BJ (cell line): ENCODE measurements around the gene ELP4. TPM values are rescaled to one million over a fixed set of nuclear protein-coding genes. Genes with fewer than 3 reads are reported as not detected.
"Not testable (repeated sequence)": the region's sequence is repeated elsewhere in the genome, so short reads cannot be mapped to it uniquely, and the experiment has no call there.

Experiments
- CTCF ChIA-PET: fragments of 350-600 bp; formaldehyde crosslinking; extraction: SDS; loops from one replicate; lab custom pipeline; 2021; ENCODE audit warnings: antibody characterized with exemption, inconsistent platforms; lab: Yijun Ruan, JAX
- POLR2A ChIA-PET: fragments of 300-600 bp; sonication (Branson Sonifier 250); formaldehyde crosslinking; extraction: SDS; loops from one replicate; lab custom pipeline; 2021; ENCODE audit warnings: antibody characterized with exemption; lab: Charles Lee
- DNase-seq: peaks from one replicate; pipeline ENCODE4 v3.0.0-alpha.2; 2011; ENCODE audit warnings: low read depth
- H3K27me3 ChIP-seq: 2 replicates; pipeline ENCODE4 v1.6.0; 2011; ENCODE audit warnings: low read length; ENCODE audit not compliant: control insufficient read depth, insufficient read depth
- H3K36me3 ChIP-seq: 2 replicates; pipeline ENCODE4 v1.5.1; 2011; ENCODE audit warnings: low read length; ENCODE audit not compliant: control insufficient read depth, insufficient read depth
- H3K4me3 ChIP-seq: 2 replicates; pipeline ENCODE4 v1.5.1; 2011; ENCODE audit warnings: low read depth, mild to moderate bottlenecking, control low read depth, low read length
- polyA plus RNA-seq: library from polyadenylated mRNA; depleted of rRNA; stranded (reverse); fragments of >200 nt; gene quantifications from 2 replicates; pipeline ENCODE4 v1.2.3, GENCODE V29; 2011
- TF ChIP-seq, protein P1 (sequence below): IDR thresholded peaks from 2 replicates; pipeline ENCODE4 v1.5.1; 2011; ENCODE audit warnings: low read depth, mild to moderate bottlenecking, control low read depth, inconsistent platforms, low read length, moderate library complexity; ENCODE audit not compliant: insufficient read depth

The ELP4 gene
- polyA plus RNA-seq, 1 experiment = 11.8 TPM

DNA sequence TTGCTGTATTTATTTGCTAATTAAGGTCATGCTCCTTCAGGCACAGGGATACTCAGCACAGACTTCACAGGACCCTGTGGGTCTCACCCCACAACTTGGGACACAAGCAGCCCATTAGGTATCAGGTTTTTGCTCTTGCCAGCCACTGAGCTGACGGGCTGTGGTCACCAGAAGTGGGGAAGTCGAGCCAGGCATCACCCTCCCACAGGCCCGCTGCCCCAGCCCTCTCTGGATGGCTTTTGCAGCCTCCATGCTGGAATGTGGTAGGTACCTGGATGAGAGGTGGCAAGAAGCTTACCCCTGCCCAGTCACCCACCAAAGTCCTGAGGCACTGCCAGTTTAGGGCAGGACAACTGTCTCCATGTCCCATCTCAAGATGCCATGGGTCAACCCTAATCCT lies 213.2 kb downstream of the ELP4 start:
- POLR2A ChIA-PET = no interaction called here
- CTCF ChIA-PET = interaction anchor here (0.6 kb wide), 1 partner anchor 41 kb away, joined by 3 read pairs; no protein-coding TSS in a partner anchor
- no peak for DNase-seq
- Histone ChIP-seq H3K4me3 (no peak overlapping the region), H3K36me3 (no peaks in the 10 kb centered on the region; the same call in 1 of the 2 replicates), H3K27me3 (no peaks in the 10 kb centered on the region)
- TF ChIP-seq, protein P1, sequence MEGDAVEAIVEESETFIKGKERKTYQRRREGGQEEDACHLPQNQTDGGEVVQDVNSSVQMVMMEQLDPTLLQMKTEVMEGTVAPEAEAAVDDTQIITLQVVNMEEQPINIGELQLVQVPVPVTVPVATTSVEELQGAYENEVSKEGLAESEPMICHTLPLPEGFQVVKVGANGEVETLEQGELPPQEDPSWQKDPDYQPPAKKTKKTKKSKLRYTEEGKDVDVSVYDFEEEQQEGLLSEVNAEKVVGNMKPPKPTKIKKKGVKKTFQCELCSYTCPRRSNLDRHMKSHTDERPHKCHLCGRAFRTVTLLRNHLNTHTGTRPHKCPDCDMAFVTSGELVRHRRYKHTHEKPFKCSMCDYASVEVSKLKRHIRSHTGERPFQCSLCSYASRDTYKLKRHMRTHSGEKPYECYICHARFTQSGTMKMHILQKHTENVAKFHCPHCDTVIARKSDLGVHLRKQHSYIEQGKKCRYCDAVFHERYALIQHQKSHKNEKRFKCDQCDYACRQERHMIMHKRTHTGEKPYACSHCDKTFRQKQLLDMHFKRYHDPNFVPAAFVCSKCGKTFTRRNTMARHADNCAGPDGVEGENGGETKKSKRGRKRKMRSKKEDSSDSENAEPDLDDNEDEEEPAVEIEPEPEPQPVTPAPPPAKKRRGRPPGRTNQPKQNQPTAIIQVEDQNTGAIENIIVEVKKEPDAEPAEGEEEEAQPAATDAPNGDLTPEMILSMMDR = no peak

DNA sequence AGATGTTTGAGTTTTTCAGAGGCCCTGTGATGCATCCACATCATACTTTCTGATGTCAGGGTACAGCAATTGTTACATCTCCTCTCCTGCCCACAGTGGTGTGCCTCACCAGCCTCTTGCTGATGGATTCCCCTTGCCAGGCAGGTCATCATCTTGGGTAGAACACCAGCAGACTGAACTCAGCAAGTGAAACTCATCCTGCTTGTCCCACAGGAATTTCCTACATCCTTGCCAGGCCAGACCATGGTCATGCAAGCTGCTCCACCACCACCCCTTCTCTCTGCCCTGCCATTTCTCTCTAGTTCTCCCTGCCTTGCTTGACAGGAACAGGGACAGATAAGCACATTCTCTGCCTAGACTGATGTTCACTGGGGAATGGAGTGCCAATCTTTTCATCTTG lies 215.6 kb downstream of the ELP4 start:
- Histone ChIP-seq H3K4me3 (no peak overlapping the region), H3K27me3 (no peaks in the 10 kb centered on the region), H3K36me3 (no peaks in the 10 kb centered on the region; the same call in 1 of the 2 replicates)
- POLR2A ChIA-PET = no interaction called here
- TF ChIP-seq, protein P1 = no peak
- DNase-seq = no peak
- CTCF ChIA-PET = no interaction called here

DNA sequence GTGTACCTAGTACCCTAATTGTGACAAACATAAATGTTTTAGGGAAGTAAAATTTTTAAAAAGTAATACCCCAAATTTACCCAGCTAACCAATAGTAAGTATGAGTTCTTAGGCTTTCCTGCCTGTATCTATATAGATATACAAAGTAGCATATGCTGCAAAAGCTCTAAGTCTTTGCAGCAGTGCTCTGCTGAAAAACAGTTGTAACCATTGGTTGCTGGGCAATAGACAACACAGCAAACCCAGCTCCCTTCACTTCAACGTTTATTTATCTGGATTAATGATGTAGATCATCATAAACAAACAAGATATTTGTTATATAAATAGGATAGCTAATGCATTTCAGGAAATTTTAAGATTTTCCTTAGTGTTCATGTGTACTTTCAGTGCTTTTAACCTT lies 218.9 kb downstream of the ELP4 start:
- DNase-seq = no peak
- CTCF ChIA-PET = no interaction called here
- Histone ChIP-seq H3K36me3 (no peaks in the 10 kb centered on the region; the same call in 1 of the 2 replicates), H3K27me3 (no peaks in the 10 kb centered on the region), H3K4me3 (no peak overlapping the region)
- TF ChIP-seq, protein P1 = no peak
- POLR2A ChIA-PET = no interaction called here

DNA sequence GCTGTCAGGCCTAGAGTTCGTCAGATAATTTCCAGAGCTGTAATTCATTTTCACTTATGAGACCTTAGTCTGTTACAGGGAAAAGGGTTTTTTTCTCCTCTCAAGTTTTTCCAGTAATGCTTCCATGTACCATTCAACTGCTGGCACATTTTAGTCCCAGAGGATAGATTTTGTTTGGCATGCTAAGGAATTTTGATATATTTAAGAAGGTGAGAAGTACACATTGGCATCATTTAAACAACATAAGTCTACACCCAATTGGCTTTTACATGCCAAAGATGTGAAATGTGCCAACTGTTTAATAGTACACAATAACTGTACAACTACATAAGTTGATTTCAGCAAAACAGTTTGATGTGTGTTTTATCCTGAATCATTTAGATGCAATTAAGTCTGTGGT lies 230.6 kb downstream of the ELP4 start:
- TF ChIP-seq, protein P1 = no peak
- no peak for DNase-seq
- ChIA-PET CTCF (no interaction called here), POLR2A (no interaction called here)
- Histone ChIP-seq H3K36me3 (no peaks in the 10 kb centered on the region), H3K4me3 (no peak overlapping the region), H3K27me3 (no peaks in the 10 kb centered on the region)

DNA sequence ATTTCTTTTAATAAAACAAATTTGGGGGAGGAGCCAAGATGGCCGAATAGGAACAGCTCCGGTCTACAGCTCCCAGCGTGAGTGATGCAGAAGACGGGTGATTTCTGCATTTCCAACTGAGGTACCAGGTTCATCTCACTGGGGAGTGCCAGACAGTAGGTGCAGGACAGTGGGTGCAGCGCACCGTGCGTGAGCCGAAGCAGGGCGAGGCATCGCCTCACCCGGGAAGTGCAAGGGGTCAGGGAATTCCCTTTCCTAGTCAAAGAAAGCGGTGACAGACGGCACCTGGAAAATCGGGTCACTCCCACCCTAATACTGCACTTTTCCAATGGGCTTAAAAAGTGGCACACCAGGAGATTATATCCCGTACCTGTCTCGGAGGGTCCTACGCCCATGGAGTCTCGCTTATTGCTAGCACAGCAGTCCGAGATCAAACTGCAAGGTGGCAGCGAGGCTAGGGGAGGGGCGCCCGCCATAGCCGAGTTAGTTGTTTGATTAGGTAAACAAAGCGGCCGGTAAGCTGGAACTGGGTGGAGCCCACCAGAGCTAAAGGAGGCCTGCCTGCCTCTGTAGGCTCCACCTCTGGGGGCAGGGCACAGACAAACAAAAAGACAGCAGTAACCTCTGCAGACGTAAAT lies 231.3 kb downstream of the ELP4 start:
- CTCF ChIA-PET, H3K36me3 ChIP-seq, DNase-seq, POLR2A ChIA-PET, H3K4me3 ChIP-seq, H3K27me3 ChIP-seq: not testable (repeated sequence)

DNA sequence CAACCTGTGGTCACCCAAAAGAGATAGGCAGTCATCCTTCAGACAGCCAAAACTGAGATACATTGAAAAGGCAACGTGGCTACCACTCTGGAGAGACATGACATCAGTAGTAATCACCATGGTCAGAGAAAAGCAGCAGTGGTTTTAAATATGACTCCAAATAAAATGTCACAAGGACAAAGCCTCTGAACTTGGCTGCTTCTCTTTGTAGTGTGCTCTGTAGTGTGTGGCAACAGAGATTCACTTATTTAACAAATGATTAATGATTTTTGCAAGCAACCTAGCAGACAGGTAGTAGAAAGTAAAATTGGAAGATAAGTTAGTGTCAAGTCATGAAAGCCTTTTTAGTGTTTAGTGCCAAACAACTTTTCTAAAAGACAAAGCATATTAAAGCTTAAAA lies 238.0 kb downstream of the ELP4 start:
- Histone ChIP-seq H3K4me3 (no peak overlapping the region), H3K27me3 (no peaks in the 10 kb centered on the region), H3K36me3 (no peaks in the 10 kb centered on the region)
- TF ChIP-seq, protein P1 = no peak
- CTCF ChIA-PET = no interaction called here
- POLR2A ChIA-PET = no interaction called here
- DNase-seq = no peak
